ENCODE measurements around the gene B4GALT5. TPM values are rescaled to one million over a fixed set of nuclear protein-coding genes. Genes with fewer than 3 reads are reported as not detected.

B4GALT5 gene
- polyA plus RNA-seq, 2 of the 4 experiments (the other 2 are of a cell fraction) = 84.0 to 88.7 TPM

DNA sequence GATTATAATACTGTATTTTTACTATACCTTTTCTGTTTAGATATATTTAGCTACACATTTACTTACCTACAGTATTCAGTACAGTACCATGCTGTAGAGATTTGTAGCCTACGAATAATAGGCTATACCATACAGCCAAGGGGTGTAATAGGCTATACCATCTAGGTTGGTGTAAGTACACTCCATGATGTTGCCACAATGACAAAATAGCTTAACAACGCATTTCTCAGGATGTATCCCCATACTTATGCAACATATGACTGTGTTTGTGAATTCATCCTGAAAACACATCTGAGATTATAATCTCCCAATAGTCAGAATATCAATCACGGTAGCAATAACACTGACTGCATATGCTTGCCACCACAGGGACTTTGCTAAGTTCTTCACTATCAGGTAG is 20.7 kb downstream of the B4GALT5 start:
- Histone ChIP-seq H3K4me3 (no peak overlapping the region), H3K4me2 (peak overlapping the region; percentile 80), H3K4me1 (peaks cover 95% of the 10 kb centered on the region), H3K9me3 (no peaks in the 10 kb centered on the region), H3K27ac (peak overlapping the region; percentile 98)
- DNase-seq (ENCODE audit: low read depth in 1 of 2, low spot score in 1 of 2) (no peak), FAIRE-seq (no peak), ATAC-seq (no peak)
- WGBS (ENCODE audit: missing lambda C conversion rate) = 62% methylated on average over 3 of the region's 3 CpGs
- CTCF ChIA-PET = interaction anchor here (0.6 to 2.6 kb wide), 15 partner anchors 9 to 153 kb away, joined by 3 to 14 read pairs (median 4); no protein-coding TSS in a partner anchor
- TF ChIP-seq KDM1A (IDR thresholded peaks at IDR 0.05; ENCODE audit: low read depth) (no peak), ESRRA (IDR thresholded peaks at IDR 0.05; ENCODE audit: borderline replicate concordance, low read length) (no peak), KDM5A (IDR thresholded peaks at IDR 0.05) (no peak), GATA3 (IDR thresholded peaks at IDR 0.05; ENCODE audit: borderline replicate concordance) (no peak), EP300 (IDR thresholded peaks at IDR 0.05) (no peak), POLR2AphosphoS2 (conservative IDR thresholded peaks at IDR 0.05; ENCODE audit: low read length) (no peak; the same call in 1 of the 2 replicates), HOXB13 (CRISPR knock-in tag; IDR thresholded peaks at IDR 0.05; ENCODE audit: low read depth) (no peak), HEYL (CRISPR knock-in tag; IDR thresholded peaks at IDR 0.05) (no peak), RNF2 (IDR thresholded peaks at IDR 0.05; ENCODE audit: borderline replicate concordance, low read depth) (no peak), FOSL2 (IDR thresholded peaks at IDR 0.05) (no peak), FOSL2 (CRISPR knock-in tag; IDR thresholded peaks at IDR 0.05) (no peak)
- TF ChIP-seq, protein P1, sequence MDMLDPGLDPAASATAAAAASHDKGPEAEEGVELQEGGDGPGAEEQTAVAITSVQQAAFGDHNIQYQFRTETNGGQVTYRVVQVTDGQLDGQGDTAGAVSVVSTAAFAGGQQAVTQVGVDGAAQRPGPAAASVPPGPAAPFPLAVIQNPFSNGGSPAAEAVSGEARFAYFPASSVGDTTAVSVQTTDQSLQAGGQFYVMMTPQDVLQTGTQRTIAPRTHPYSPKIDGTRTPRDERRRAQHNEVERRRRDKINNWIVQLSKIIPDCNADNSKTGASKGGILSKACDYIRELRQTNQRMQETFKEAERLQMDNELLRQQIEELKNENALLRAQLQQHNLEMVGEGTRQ (IDR thresholded peaks at IDR 0.05) = no peak
- TF ChIP-seq, protein P2, sequence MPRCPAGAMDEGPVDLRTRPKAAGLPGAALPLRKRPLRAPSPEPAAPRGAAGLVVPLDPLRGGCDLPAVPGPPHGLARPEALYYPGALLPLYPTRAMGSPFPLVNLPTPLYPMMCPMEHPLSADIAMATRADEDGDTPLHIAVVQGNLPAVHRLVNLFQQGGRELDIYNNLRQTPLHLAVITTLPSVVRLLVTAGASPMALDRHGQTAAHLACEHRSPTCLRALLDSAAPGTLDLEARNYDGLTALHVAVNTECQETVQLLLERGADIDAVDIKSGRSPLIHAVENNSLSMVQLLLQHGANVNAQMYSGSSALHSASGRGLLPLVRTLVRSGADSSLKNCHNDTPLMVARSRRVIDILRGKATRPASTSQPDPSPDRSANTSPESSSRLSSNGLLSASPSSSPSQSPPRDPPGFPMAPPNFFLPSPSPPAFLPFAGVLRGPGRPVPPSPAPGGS (IDR thresholded peaks at IDR 0.05) = no peak
- POLR2A ChIA-PET = no interaction called here

DNA sequence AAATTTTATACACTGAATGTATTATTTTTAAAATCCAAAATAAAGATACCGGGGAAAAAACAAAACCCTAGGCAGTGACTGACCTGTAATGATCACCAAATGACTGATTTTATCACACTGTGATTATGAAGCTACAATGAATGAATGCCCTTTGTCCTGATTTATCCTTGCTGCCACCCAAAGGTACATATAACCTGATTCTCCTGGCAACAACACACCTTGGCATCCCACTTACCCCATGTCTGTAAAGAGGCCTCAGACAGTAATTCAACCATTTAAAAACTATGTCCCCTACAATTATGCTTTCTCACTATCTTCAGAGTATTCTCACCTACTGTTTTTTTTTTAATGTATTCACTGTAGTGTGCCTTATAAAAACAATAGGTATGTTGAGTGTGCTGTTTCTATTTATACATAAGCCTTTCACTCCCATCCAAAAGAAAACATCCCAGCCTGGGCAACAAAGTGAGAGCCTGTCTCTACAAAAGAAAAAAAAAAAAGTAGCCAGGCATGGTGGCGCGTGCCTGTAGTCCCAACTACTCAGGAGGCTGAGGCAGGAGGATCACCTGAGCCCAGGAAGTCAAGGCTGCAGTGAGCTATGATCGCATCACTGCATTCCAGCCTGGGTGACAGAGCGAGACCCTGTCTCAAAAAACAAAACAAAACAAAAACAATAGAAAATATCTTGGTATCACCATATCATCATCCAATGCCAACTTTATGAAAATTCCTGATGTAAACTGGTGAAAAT is 21.7 kb downstream of the B4GALT5 start:
- ATAC-seq = no peak
- CTCF ChIA-PET = interaction anchor here (0.6 to 5.0 kb wide), 8 partner anchors 8 to 154 kb away, joined by 3 to 25 read pairs (median 6); no protein-coding TSS in a partner anchor

More for the DNA sequence above, 21.7 kb downstream of the B4GALT5 start:
- FAIRE-seq (no peak), DNase-seq (ENCODE audit: low read depth in 1 of 2, low spot score in 1 of 2) (no peak)
- H3K4me2 ChIP-seq = peak overlapping the region; percentile 80
- H3K9me3 ChIP-seq = no peaks in the 10 kb centered on the region
- no peak for TF ChIP-seq CHD2 (IDR thresholded peaks at IDR 0.05; ENCODE audit: low read length, partially characterized antibody)
- TF ChIP-seq ZNF302 (CRISPR knock-in tag; IDR thresholded peaks at IDR 0.05) = no peak
- TF ChIP-seq RARB (CRISPR knock-in tag; IDR thresholded peaks at IDR 0.05) = no peak
- no peak for TF ChIP-seq ZFP36 (IDR thresholded peaks at IDR 0.05; ENCODE audit: borderline replicate concordance, partially characterized antibody)
- no peak for TF ChIP-seq RNF2 (IDR thresholded peaks at IDR 0.05; ENCODE audit: borderline replicate concordance, low read depth)
- TF ChIP-seq HOXA7 (CRISPR knock-in tag; IDR thresholded peaks at IDR 0.05) = no peak
- TF ChIP-seq JUNB (IDR thresholded peaks at IDR 0.05) = no peak
- TF ChIP-seq, protein P3, sequence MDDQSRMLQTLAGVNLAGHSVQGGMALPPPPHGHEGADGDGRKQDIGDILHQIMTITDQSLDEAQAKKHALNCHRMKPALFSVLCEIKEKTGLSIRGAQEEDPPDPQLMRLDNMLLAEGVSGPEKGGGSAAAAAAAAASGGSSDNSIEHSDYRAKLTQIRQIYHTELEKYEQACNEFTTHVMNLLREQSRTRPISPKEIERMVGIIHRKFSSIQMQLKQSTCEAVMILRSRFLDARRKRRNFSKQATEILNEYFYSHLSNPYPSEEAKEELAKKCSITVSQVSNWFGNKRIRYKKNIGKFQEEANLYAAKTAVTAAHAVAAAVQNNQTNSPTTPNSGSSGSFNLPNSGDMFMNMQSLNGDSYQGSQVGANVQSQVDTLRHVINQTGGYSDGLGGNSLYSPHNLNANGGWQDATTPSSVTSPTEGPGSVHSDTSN (IDR thresholded peaks at IDR 0.05) = no peak
- TF ChIP-seq, protein P4, sequence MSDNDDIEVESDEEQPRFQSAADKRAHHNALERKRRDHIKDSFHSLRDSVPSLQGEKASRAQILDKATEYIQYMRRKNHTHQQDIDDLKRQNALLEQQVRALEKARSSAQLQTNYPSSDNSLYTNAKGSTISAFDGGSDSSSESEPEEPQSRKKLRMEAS (IDR thresholded peaks at IDR 0.05) = no peak
- TF ChIP-seq CEBPB (IDR thresholded peaks at IDR 0.05) = no peak
- TF ChIP-seq, protein P2 (IDR thresholded peaks at IDR 0.05) = no peak
- TF ChIP-seq SMC3 (IDR thresholded peaks at IDR 0.05) = no peak
- TF ChIP-seq TP53 (CRISPR knock-in tag; IDR thresholded peaks at IDR 0.05) = no peak
- TF ChIP-seq CHD4 (IDR thresholded peaks at IDR 0.05; ENCODE audit: borderline replicate concordance) = no peak
- no peak for TF ChIP-seq HEYL (CRISPR knock-in tag; IDR thresholded peaks at IDR 0.05)
- TF ChIP-seq ZSCAN20 (CRISPR knock-in tag; IDR thresholded peaks at IDR 0.05) = no peak
- TF ChIP-seq CBX8 (IDR thresholded peaks at IDR 0.05) = no peak
- POLR2A ChIA-PET = interaction anchor here (0.7 kb wide), 1 partner anchor 39 kb away, joined by 4 read pairs; no protein-coding TSS in a partner anchor
- H3K4me3 ChIP-seq = peak overlapping the region; percentile 3; the same call in 1 of the 3 replicates
- WGBS (ENCODE audit: missing lambda C conversion rate) = 74% methylated on average over 5 of the region's 5 CpGs
- peaks cover 95% of the 10 kb centered on the region for H3K4me1 ChIP-seq
- peak overlapping the region; percentile 98 for H3K27ac ChIP-seq

Data from A549 (cell line).